HK-2 (cell line): ENCODE results near the gene HRH2.
"Not testable (repeated sequence)": the region's sequence is repeated elsewhere in the genome, so short reads cannot be mapped to it uniquely, and the experiment has no call there.

Experiments
- DNase-seq: peaks from one replicate; pipeline ENCODE4 v3.0.0-alpha.2; 2018; ENCODE audit not compliant: unreplicated experiment

Gene HRH2

GRCh38 chr5:175713930-175714329 lies 56.1 kb downstream of the HRH2 start:
- DNase-seq: no peak

DNA sequence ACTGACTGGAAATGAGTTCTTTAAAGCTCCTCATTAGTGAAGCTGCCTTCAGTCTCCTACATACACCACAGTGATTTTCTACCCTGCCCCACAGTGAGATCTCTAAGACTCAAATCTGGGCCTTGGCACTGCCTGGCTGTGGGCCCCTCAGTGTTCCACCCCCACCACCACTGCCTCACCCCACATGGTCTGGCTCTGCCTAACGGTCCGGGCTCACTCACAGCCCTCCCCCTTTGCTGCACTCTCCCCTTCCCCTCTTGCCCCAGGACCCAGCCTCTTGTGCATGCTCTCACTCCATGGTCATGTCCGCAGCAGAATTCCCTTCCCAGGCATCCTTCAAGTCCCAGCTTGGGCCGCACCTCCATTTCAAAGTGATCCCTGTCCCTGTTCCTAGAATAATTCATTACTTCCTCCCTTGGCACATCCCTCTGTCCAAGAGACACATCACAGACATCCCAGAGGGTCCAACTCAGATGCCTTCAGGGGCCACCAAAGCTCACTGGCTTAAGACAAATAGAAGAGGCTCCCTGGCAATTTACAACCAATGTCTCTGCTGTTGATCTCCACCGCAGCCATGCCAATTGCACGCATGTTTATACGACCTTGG lies 56.7 kb downstream of the HRH2 start:
- no peak for DNase-seq

GRCh38 chr5:175715627-175716522 lies 58.0 kb downstream of the HRH2 start:
- no peak for DNase-seq

GRCh38 chr5:175717837-175718236 lies 60.0 kb downstream of the HRH2 start:
- no peak for DNase-seq

GRCh38 chr5:175718401-175719108 lies 60.7 kb downstream of the HRH2 start:
- DNase-seq: peak; percentile 27

DNA sequence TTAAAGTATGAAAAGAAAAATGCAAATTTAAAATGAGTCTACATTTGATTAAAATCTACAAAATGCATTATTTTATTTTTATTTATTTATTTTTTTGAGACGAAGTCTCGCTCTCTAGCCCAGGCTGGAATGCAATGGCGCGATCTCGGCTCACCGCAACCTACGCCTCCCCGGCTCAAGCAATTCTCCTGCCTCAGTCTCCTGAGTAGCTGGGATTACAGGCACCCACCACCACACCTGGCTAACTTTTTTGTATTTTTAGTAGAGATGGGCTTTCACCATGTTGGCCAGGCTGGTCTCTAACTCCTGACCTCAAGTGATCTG lies 61.2 kb downstream of the HRH2 start:
- DNase-seq: not testable (repeated sequence)

- no peak for DNase-seq
Observed at GRCh38 chr5:175724314-175725275, 66.7 kb downstream of the HRH2 start.

- no peak for DNase-seq
Observed at GRCh38 chr5:175728316-175728715, 70.4 kb downstream of the HRH2 start.

GRCh38 chr5:175728885-175729828 lies 71.3 kb downstream of the HRH2 start:
- DNase-seq: peak; percentile 7

DNA sequence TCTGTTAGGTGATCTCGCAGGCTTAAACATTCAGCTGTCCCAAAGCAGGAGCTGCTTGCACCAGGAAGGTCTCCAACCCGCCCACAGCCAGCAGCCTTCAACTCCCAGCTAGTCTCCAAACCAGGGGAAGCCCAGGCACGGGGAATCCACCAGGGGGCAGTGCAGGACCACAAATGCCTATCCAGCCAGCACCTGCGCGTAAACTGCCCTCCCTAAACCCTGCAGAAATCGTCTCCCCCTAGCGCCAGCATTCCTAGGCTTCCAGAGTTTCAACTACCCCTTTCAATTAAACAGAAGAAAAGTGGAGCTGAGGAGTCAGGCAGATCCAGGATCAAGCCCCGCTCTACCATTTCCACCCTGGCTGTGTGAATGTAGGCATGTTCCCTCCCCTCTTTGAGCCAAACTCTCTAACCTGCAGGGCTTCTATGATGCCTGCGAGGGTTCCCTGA lies 72.0 kb downstream of the HRH2 start:
- peak; percentile 88 for DNase-seq

DNA sequence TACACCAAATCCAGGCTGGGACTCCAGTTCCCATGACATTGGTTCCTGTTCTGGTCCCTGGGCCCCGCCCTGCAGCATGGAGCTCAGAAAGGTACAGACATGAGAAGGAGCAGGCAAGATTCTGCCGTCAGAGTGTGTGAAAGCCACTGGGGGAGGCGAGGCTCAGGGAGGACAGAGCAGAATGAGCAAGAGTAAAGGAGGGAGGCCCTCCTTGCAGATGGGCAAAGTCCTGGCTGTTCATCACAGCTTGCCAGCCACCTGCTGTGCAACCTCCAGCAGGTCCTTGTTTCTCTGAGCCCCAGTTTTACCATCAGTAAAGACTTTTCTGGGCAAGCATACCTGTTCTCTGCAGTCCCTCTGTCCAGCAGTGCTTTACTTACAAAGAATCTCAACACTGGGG lies 73.3 kb downstream of the HRH2 start:
- no peak for DNase-seq

- no peak for DNase-seq
Observed at GRCh38 chr5:175731756-175732465, 74.0 kb downstream of the HRH2 start.

GRCh38 chr5:175733017-175733416 lies 75.1 kb downstream of the HRH2 start:
- no peak for DNase-seq

- no peak for DNase-seq
Observed at GRCh38 chr5:175734016-175734415, 76.1 kb downstream of the HRH2 start.

DNA sequence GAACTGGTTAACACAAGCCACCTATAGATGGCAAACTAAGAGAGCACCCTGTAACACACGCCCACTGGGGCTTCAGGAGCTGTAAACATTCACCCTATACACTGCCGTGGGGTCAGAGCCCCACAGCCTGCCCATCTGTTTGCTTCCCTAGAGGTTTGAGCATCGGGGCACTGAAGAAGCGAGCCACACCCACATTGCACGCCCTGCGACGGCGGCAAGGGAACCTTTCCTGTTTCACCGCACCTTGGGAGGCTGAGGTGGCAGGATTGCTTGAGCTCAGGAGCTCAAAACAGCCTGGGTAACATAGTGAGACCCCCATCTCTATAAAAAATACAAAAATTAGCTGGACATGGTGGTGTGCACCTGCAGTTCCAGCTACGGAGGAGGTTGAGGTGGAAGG lies 76.6 kb downstream of the HRH2 start:
- no peak for DNase-seq

DNA sequence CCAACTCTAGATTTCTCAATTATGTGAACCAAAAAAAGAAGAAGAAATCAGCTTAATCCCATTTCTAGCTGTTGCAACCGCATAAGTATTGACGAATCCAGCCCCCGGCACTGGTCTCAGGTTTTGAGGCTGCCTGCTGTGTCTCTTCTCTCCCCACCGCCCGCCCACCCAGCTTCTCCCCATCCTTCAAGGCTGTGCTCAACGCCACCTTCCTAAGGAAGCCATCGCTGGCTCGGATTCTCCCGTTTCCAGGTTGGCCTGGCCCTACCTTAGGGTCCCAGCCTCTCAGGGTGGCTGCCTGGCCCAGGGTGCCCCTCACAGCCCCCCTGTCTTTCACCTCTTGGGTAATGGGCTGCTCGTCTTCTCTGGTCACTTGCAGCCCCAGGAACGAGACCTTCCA lies 77.8 kb downstream of the HRH2 start:
- no peak for DNase-seq

GRCh38 chr5:175736652-175737051 lies 78.8 kb downstream of the HRH2 start:
- DNase-seq: no peak

DNA sequence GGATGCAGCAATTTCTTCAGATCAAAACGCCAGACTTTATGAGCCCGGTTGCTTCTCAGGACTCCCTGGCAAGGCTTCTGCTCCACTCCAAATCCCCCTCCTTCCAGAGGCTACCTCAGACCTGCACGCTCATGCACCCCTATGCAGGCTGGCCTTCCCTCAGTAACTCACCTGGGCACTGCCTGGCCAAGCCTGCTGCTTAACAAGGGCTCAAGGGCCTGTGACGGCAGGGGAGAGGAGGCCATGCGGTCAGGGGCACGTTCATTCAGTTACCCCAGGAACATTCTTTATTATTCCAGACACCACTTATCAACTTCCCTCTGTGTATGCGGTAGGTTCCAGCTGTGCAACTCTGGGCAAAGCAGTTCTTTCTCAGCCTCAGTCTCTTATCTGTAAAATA lies 79.6 kb downstream of the HRH2 start:
- DNase-seq: no peak

GRCh38 chr5:175738126-175738525 lies 80.3 kb downstream of the HRH2 start:
- no peak for DNase-seq

- DNase-seq: no peak
Observed at GRCh38 chr5:175738602-175739133, 80.8 kb downstream of the HRH2 start.
